Measurements from ENCODE around the gene OPA3.
A peak's percentile ranks its signal among the peaks of the same experiment; 100 is the strongest.

The OPA3 gene

DNA sequence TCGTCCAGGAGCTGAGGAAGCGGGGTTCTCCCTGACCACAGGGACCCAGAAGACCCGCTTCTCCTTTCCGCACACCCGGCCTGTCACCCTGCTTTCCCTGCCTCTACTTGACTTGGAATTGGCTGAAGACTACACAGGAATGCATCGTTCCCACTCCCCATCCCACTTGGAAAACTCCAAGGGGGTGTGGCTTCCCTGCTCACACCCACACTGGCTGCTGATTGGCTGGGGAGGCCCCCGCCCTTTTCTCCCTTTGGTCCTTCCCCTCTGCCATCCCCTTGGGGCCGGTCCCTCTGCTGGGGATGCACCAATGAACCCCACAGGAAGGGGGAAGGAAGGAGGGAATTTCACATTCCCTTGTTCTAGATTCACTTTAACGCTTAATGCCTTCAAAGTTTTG lies 58.5 kb downstream of the OPA3 start:
- Histone ChIP-seq H3K27ac (no peak overlapping the region), H3K27me3 (replicated peaks) (no peaks in the 10 kb centered on the region), H3K4me3 (ENCODE audit: low read depth, low read length) (no peak overlapping the region), H3K36me3 (replicated peaks) (peaks cover 69% of the 10 kb centered on the region)
- TF ChIP-seq, protein P1, sequence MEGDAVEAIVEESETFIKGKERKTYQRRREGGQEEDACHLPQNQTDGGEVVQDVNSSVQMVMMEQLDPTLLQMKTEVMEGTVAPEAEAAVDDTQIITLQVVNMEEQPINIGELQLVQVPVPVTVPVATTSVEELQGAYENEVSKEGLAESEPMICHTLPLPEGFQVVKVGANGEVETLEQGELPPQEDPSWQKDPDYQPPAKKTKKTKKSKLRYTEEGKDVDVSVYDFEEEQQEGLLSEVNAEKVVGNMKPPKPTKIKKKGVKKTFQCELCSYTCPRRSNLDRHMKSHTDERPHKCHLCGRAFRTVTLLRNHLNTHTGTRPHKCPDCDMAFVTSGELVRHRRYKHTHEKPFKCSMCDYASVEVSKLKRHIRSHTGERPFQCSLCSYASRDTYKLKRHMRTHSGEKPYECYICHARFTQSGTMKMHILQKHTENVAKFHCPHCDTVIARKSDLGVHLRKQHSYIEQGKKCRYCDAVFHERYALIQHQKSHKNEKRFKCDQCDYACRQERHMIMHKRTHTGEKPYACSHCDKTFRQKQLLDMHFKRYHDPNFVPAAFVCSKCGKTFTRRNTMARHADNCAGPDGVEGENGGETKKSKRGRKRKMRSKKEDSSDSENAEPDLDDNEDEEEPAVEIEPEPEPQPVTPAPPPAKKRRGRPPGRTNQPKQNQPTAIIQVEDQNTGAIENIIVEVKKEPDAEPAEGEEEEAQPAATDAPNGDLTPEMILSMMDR (IDR thresholded peaks at IDR 0.05; ENCODE audit: low read depth, low read length, missing control alignments), result no peak
- in situ Hi-C loops (cut with HindIII; ENCODE audit: low pct_ligation_motif_present, low sequenced_read_pairs), result no loop called here
- peak; percentile 53 for DNase-seq

GRCh38 chr19:45524575-45525129 lies 60.0 kb downstream of the OPA3 start:
- Histone ChIP-seq H3K27me3 (replicated peaks) (no peaks in the 10 kb centered on the region), H3K27ac (no peak overlapping the region), H3K4me3 (ENCODE audit: low read depth, low read length) (no peak overlapping the region), H3K36me3 (replicated peaks) (peaks cover 80% of the 10 kb centered on the region)
- TF ChIP-seq, protein P1 (IDR thresholded peaks at IDR 0.05; ENCODE audit: low read depth, low read length, missing control alignments), result no peak
- no peak for DNase-seq
- in situ Hi-C loops (cut with HindIII; ENCODE audit: low pct_ligation_motif_present, low sequenced_read_pairs), result no loop called here

DNA sequence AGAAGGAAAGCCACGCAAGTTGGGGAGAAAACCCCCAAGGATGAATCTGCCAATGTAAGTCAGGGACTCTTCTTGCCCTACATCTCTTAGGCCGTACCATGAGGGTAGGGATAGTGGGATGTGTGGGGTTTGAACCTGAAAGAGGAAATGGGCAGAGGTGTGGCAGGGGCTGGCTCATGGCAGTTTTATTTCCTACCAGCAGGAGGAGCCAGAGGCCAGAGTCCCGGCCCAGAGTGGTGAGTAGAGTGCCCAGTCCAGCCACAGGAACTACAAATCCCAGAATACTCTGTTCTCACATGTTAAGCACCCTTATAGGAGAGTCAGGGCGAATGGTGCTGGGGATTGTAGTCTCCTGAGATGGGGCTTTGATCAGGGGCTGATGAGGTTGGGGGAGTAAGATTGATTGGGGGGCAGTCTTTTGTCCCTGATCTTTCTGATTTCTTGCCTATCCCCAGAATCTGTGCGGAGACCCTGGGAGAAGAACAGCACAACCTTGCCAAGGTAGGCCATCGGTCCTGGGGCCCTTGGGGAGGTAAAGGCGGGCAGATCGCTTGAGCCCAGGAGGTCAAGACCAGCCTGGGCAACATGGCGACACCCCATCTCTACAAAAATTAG lies 60.9 kb downstream of the OPA3 start:
- peak; percentile 67 for DNase-seq
- TF ChIP-seq, protein P1 (IDR thresholded peaks at IDR 0.05; ENCODE audit: low read depth, low read length, missing control alignments), result peak; percentile 89
- no peaks in the 10 kb centered on the region for H3K27me3 ChIP-seq (replicated peaks)
- peaks cover 82% of the 10 kb centered on the region for H3K36me3 ChIP-seq (replicated peaks)
- H3K4me3 ChIP-seq (ENCODE audit: low read depth, low read length), result no peak overlapping the region
- H3K27ac ChIP-seq, result no peak overlapping the region
- in situ Hi-C loops (cut with HindIII; ENCODE audit: low pct_ligation_motif_present, low sequenced_read_pairs), result no loop called here

DNA sequence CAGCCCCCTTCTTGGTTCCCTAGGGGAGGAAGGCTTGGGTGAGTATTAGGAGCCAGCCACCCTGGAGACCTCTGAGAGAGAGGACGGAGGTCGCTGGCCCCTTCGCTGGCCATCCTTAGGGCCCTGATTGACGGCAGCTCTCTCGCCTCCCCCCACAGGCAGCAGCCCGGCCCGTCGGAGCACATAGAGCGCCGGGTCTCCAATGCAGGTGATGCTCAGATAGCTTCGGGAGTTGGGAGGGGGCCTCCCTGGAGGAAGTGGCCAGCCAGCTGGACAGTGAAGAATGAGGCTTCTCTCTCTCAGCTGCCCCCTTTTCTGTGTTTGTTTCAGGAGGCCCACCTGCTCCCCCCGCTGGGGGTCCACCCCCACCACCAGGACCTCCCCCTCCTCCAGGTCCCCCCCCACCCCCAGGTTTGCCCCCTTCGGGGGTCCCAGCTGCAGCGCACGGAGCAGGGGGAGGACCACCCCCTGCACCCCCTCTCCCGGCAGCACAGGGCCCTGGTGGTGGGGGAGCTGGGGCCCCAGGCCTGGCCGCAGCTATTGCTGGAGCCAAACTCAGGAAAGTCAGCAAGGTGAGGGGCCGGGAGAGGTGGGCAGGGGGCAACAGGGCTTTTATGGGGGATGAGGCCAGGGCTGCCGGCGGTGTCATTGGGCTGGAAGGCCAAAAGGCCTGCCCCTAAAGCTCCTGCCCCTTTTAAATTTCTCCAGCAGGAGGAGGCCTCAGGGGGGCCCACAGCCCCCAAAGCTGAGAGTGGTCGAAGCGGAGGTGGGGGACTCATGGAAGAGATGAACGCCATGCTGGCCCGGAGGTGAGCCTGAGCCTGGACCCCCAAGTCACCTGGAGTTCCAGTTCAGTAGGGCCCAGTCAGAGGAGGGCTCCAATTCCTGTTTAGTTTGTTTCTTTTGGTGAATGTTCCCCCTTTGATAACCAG lies 62.3 kb downstream of the OPA3 start:
- Histone ChIP-seq H3K36me3 (replicated peaks) (peaks cover 82% of the 10 kb centered on the region), H3K27me3 (replicated peaks) (no peaks in the 10 kb centered on the region), H3K4me3 (ENCODE audit: low read depth, low read length) (no peak overlapping the region), H3K27ac (no peak overlapping the region)
- DNase-seq, result no peak
- TF ChIP-seq, protein P1 (IDR thresholded peaks at IDR 0.05; ENCODE audit: low read depth, low read length, missing control alignments), result no peak
- in situ Hi-C loops (cut with HindIII; ENCODE audit: low pct_ligation_motif_present, low sequenced_read_pairs), result no loop called here

DNA sequence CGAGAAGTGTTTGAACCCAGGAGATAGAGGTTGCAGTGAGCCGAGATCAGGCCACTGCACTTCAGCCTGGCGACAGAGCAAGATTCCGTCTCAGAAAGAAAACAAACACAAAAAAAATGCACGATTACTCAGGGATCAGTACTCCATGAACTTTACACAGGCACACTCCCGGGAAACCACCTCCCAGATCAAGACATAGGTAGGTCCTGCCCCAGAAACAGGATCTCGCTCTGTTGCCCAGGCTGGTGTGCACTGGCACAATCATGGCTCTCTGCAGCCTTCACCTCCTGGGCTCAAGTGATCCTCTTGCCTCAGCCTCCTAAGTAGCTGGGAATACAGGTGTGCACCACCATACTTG lies 66.2 kb downstream of the OPA3 start:
- DNase-seq, result no peak
- H3K36me3 ChIP-seq (replicated peaks), result peaks cover 74% of the 10 kb centered on the region
- in situ Hi-C loops (cut with HindIII; ENCODE audit: low pct_ligation_motif_present, low sequenced_read_pairs), result no loop called here

More for the DNA sequence above, 66.2 kb downstream of the OPA3 start:
- TF ChIP-seq, protein P1 (IDR thresholded peaks at IDR 0.05; ENCODE audit: low read depth, low read length, missing control alignments), result no peak
- H3K27ac ChIP-seq, result no peak overlapping the region
- no peak overlapping the region for H3K4me3 ChIP-seq (ENCODE audit: low read depth, low read length)
- no peaks in the 10 kb centered on the region for H3K27me3 ChIP-seq (replicated peaks)
